Endometrial microvascular endothelial cells (primary cell): ENCODE measurements around the gene HOXA9. TPM values are rescaled to one million over a fixed set of nuclear protein-coding genes. Genes with fewer than 3 reads are reported as not detected.

ENCODE experiments used
- in situ Hi-C: cut with HindIII; loops from 2 replicates; pipeline ENCODE4 v1.10.0; 2017; ENCODE audit warnings: low sequenced_read_pairs, low pct_unique_long_range_greater_than_20kb; ENCODE audit errors: inconsistent ontology term
- total RNA-seq: library from RNA; depleted of rRNA; stranded (reverse); fragments of >200 nt; gene quantifications from one replicate; pipeline ENCODE4 v1.2.3, GENCODE V29; 2015; ENCODE audit errors: inconsistent ontology term

HOXA9 gene
- total RNA-seq, 1 donor from 2014 or later, result 47.0 TPM

GRCh38 chr7:27170426-27171324 lies 5.3 kb upstream of the HOXA9 start:
- in situ Hi-C loops, result no loop called here

GRCh38 chr7:27169658-27170425 lies 4.5 kb upstream of the HOXA9 start:
- in situ Hi-C loops, result no loop called here

DNA sequence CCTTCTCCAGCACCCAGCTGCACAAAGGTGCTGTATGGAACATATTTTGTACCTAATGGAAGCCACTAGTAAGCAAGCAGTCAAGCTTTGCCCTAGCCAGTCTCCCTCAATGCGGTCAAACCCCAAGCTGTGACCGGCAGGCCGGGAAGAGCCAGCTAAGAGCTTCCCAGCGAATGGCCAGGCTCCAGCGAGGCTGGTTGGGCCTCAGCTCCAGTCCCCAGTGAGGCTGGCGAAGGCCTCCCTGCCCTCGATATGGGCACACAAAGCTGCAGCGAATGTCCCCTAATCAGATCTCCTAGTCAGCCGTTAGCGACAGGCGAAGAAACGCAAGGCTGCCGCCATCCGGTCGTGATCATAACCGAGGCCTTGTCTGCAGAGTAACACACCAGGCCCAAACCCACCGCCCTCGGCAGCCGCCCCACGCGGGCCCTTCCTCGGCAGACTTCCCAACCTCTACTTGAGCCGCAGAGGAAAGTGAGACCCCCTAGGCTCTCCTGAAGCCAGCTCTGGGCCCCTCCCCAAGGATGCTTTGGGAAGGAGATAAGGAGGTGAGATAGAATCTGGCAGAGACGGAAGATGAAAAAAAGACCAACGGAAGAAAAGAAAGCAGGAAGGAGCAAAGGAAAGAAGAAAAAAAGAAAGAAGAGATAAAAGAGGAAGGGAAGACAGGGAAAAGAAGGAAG lies 3.1 kb upstream of the HOXA9 start:
- in situ Hi-C loops, result no loop called here

- in situ Hi-C loops, result no loop called here
Measured at GRCh38 chr7:27167916-27168264, 2.6 kb upstream of the HOXA9 start.

DNA sequence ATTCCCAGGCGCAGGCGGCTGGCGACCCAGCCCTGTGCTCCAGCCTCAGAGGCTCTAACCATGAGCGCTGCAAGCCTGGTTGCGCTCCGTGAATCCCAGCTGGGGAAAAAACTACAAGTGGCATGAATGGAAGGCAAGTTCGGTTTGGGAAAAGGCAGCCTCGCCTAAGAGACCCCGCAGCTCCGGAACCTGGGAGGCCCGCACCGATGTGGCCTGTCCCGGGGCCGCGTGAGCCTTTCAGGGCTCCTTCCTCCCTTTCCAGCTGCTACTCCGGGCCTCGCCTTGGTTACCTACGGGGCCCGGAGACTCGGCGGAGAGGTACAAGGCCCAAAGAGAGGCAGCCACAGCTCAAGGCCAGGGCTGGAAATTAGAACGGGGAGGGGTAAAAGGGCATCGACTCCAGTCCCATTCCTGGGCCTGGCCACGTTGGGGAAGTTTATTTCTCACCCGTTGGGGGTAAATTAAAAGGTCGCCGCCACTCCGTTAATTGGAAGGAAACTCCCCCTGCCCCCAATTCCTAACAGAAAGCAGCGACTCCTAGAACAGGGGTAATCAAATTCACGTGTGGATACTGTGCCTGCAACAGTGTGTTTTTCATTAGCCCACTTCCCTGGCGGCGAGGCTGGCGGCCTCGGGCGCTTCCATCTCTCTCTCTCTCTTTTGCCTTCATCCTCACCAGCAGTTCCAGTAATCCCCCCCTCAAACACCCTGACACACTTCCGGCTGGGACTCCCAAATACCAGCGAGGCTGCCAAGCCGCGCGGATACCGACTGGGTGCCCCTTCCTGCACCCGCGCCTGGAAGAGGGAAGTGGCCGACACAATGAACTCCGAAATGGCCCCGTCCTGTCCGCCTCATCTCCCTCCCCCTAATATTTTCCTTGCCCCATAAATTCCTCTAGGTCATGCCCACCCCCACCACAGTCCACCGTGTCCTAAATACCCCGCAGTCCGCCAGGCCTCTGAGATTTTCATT lies 1.5 kb upstream of the HOXA9 start:
- in situ Hi-C loops, result no loop called here

DNA sequence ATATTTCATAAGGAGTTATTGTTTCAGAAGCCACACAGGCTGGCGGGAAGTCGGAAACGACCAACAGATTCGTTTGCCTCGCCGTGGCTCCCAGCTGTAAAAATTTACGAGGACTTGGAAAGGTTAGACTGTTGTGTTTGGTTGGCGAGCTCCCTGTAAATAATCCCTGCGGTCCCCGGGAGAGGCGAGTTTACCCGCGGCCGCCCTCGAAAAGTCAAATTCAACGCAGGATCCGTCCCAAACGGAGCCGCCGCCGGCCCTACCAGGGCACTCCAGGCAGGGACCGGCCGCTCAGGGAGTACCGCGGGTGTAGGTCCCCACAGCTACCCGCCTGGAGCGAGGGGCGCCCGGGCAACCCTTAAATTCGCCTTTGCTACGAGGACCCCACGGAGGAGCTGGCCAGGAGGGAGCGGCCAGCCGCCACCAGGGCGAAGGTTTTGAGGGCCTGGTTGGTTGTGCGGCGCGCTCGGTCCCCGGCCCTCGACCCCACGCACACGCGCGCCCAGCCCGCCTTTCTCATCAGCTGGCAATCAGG lies 726 bp upstream of the HOXA9 start:
- in situ Hi-C loops, result no loop called here

DNA sequence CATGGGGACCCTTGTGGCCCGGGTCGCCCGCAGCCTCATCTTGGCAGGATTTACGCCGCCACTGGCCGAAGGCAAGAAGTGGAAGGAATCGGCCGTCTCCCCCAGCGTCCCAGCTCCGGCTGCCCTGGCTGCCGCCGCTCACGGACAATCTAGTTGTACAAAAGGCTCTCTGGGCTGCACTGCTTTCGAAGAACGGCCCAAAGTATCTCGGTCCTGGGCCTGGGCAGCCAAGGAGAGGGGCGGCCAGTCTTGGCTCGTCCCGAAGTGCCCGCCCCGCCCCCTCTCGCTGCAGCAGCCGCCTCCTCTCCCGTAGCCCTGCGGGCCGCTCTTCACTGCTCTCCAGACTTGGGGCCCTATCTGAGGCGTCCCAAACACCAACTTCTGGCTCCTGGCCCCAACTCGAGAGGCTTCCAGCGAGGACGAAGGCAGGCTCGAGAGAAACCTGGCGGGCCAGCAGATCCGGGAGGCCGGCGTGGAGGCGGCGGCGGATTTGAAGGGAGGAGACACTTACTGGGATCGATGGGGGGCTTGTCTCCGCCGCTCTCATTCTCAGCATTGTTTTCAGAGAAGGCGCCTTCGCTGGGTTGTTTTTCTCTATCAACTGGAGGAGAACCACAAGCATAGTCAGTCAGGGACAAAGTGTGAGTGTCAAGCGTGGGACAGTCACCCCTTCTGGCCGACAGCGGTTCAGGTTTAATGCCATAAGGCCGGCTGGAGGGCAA lies 809 bp downstream of the HOXA9 start:
- in situ Hi-C loops, result no loop called here

DNA sequence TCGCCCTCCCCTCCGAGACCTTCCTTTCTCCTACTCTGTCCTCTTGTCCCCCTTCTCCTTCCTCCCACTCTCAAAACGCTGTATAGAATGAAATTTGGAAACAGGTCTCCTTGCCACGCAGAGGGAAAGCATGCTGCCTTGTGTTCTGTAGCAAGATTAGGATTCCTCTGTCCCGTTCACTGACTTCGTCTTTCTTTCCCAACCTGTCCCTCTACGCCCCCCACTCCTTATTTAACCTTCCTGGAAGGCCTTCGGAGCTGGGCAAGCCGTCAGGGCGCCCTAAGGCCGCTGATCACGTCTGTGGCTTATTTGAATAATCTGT lies 1.3 kb downstream of the HOXA9 start:
- in situ Hi-C loops, result no loop called here

- in situ Hi-C loops, result no loop called here
Measured at GRCh38 chr7:27163288-27164044, 1.9 kb downstream of the HOXA9 start.

GRCh38 chr7:27162561-27163287 lies 2.6 kb downstream of the HOXA9 start:
- in situ Hi-C loops, result no loop called here

GRCh38 chr7:27161721-27162560 lies 3.4 kb downstream of the HOXA9 start:
- in situ Hi-C loops, result no loop called here

DNA sequence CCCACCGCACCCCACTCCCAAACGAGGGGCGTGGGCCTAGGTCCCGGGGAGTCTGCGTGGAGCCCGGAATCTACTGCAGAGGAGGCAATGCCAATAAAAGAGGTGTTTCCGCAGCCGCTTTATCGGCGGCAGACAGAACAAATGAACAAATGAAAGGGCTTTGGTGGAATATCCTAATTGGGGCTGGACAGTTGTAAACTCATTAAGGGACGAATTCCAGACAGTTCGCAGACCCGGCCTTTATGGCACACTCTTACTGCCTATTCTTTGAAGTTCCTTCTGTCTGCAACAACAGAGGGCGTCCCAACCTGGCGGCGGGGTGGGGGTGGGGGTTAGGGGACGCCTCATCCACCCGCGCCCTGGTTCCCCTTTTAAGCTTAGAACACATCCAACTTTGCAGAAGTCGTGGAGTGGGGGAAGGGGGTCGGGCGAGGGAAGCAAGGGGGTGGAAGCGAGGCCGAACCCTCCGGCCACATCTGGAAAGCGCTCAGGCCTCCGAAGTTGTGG lies 4.1 kb downstream of the HOXA9 start:
- in situ Hi-C loops, result no loop called here

- in situ Hi-C loops, result no loop called here
Measured at GRCh38 chr7:27160546-27161213, 4.7 kb downstream of the HOXA9 start.

DNA sequence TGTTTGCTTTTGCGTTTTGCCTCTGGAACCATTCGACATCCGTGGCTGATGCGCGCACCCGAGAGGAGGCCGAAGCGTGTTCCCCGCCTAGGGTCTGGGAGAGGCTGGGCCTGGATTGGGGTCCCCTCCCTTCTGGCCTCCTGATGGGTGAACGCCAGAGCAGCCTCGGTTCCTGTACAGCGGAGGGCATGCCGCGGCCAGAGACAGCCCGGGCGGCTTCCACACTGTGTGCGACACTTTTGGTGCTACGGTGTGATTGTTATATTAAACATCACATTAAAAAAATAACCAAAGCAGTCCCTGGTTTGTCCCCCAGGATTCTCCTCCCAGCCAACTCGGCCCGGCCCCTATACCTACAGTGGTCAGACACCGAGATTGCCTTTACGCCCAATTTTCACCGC lies 5.2 kb downstream of the HOXA9 start:
- in situ Hi-C loops, result no loop called here
